Activated CD8-positive, alpha-beta memory T cell treated with anti-CD3 and anti-CD28 coated beads for 48 hours (primary cell): ENCODE measurements around the gene RNF157.

Experiments used
- DNase-seq, 3 experiments: peaks; one replicate each; pipeline ENCODE4 v3.0.0-alpha.2; 2020; ENCODE audit warnings: low read depth in 2 of 3, low spot score in 2 of 3

The RNF157 gene

DNA sequence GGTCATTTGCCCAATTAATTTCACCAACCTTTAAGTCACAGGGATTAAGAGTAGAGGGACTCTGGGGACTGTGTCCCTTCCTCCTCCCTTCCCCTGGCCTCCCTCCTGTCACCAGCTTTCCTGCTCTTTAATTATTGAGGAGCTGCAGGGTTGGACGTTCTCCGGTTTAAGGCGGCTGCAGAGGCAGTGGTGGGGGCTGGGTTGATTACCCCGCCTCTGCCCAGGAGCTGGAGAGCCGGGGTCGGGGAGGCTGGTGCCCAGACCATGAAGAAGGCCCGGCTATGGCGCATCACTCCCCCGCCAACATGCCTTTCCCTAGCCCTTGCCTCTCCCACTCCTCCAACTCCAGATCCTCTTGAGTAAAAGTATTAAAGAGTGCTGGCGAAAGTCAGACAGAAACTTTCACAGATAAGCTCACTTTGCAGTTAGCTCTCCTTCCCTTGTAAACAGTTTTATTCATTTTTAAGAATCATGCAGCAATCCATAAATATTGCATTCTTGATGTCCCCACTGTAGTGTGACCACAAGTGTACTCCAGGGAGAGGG is 98.2 kb downstream of the RNF157 start:
- DNase-seq: no peak

GRCh38 chr17:76141212-76142038 is 98.9 kb downstream of the RNF157 start, which contains the start of gene FOXJ1:
Gene FOXJ1, minus strand, starts transcription at chr17:76141245. Its CDS starts 850 bp downstream, at chr17:76140395.
- DNase-seq: peak; percentile 80 to 83 (median 83)

GRCh38 chr17:76140661-76141211 is 99.6 kb downstream of the RNF157 start:
- DNase-seq: no peak

DNA sequence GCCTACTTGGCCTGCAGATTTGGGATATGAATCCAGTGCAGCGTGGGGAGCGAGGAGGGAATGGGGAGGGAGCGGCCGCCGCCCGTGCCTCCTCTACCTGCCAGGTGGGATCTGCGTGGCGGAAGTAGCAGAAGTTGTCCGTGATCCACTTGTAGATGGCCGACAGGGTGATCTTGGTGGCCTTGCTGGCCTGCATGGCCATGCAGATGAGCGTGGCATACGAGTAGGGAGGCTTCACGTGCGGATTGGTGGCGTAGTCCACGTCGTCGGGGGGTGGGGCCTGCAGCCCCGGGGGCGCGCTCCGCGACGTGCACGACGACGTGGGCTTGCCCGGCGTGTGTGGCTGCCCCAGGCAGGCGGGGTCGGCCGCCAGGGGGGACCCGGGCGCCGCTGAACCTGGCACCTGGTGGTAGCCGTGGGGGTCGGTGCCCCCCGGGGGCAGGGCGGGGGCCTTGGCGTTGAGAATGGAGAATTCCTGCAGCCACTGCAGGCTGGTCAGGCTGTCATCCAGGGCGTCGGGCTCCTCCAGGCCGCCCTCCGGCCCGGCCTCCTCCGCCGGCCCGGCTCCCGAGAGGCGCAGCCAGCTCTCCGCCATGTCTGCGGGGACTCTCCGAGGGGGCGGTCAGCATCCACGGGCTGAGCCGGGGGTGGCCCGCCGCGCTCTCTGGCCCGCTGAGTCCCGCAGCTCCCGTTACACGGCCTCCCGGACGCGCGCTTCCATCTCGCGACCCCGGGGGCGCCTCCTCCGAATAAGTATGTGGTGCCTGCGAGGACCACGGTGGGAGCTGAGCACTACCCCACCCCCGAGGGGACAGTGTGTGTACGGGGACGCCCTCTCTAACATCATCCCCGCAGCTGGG is 100.3 kb downstream of the RNF157 start:
- DNase-seq: no peak

DNA sequence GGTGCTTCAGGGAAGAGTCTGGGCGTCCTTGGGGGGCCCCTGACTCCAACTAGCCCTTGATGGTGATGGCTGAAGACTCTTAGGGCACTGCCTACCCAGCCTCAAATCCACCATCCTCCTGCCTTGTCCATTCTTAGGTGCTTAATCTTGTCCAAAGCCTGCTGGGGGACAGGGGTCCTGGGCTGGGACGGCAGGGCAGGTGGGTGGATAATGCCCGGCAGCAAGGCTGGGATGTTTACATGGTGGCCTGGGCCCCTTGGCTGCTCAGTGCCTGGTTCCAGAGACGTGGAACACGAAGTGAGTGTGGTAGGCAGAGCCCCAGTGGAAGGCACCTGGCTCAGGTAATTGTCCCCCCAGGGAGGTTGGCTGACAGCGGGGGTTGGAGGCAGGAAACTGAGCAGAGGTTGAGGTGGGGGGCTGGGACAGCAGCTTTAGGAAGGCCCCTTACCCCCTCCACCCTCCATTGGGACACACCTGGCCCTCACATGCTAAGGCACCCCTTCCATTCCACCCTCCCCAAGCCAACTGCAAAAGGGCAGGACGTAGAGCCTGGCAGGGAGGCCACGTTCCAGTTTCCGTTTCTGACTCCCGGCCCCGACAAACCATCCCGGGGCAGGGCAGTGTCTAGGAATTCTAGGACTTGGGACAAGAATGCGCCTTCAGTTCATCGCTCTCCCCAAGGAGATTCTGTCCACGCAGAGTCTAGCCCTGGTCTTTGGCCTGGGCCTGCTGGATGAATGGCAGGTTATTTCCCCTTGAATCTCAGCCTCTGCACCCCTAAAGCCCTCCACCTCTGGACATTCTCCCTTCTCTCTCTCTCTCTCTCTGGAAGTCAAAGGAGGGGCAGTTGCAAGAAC is 101.2 kb downstream of the RNF157 start:
- DNase-seq: no peak

DNA sequence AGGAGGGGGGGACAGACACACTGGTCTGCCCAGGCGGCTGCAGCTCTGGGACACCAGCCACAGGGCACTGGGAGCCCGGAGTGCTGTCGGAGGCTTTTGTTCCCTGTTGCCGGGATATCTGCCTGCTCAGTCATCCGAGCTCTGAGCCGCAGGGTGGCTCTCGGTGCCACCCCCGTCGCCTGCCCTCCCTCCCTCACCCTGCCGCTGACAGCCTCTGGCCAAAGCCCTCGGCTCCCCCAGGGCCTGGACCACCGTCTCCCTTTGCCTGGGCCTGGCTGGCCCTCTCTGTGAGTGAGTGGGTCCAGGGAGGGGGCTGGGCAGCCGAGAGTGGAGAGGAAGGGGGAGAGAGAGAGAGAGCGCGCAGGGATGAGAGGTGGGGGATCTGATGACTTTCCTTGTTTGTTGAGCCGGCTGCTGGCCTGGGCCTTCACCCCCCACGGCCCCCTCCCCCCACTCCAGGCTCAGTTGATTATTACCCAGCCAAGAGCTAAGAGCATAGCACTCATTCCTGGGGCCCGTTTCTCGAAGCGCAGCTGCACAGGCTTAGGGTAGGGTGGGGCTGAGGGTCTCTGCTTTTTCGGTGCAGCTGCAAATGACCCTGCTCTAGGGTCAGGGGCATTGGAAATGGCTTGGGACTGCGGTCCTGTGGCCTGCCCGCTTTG is 101.9 kb downstream of the RNF157 start:
- no peak for DNase-seq

- no peak for DNase-seq
Measured at GRCh38 chr17:76137351-76138233, 102.7 kb downstream of the RNF157 start.

GRCh38 chr17:76137001-76137350 is 103.3 kb downstream of the RNF157 start:
- DNase-seq: no peak

DNA sequence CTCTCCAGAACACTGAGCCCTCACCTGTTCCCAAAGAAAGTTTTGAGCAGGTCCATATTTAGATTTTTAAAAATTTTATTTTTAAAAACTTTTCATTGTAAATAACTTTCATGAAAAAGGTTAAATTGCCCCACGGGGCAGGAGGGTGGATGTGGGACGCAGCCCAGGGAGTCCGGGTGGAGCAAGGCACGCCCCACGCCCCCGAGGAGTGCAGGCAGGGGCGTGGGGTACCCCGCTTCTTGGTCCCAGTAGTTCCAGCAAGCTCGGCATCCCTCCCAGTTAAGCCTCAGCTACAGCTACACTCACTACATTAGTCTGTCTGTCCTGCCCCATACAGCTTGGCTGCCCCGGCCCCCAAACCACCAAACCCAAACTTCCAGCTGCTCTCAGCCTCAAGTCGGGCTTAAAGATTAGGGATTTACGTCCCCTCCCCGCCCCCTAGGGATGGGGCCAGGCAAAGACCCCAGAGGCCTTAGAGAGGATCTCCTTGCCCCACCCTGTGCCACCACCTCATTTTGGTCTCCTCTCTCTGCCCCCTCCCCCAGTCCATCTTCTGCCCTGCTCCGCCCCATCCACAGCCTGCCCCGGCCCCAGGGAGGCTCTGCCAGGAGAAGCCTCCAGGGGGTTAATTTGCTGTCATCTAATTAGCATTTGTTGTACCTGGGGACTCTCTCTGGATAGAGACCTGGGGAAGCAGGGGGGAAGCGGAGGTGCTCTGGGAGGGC is 103.9 kb downstream of the RNF157 start:
- no peak for DNase-seq

DNA sequence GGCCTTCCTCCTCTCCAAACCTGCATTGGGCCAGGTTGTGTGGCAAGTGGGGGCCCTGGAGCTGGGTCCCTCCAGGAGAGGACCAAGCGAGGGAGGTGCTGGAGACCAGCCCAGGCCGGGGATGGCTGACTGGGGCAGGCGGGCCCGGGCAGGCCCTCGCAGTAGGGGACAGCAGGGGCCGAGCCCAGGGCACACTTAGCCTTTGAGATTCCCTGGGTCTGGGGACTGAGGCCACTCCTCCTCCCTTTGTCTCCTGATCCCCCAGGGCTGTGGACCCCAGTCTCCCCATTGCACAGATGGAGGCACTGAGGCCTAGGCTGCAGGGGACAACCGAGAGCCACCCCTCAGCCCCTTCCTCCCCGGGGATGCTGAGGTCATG is 104.5 kb downstream of the RNF157 start:
- no peak for DNase-seq

GRCh38 chr17:76134911-76135809 is 105.1 kb downstream of the RNF157 start:
- no peak for DNase-seq

DNA sequence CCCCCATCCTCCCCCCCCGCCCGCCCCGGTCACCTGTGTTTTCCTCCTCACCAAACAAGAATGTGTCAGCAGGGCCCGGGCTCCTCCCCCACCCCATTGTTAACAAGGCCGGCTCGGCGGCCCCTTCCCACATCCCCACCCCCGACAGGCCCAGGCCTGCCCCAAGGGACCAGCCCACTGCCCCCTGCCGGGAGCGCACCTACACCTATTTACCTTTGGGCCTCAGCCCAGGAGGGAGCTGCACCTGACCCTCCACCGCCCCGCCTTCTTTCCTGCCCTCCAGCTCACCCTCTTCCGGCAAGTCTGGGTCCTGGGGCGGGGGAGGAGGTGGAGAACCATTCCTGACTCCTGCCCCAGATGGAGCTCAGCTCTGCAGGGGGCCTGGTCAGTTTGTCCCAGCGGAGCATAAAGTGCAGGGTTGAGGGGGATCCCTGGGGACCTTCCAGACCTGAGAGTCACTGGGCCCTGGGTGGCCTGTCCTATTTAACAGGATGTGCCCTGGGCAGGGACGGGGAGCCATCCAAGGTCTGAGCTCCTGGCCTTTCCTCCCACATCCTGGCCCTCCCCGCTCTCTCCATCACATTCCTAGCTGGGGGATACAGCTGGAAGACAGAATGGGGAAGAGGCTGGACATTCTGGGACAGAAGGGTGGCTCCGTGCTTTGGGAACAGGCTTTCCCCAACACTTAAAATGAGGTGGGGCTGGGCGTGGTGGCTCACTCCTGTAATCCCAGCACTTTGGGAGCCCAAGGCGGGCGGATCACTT is 107.5 kb downstream of the RNF157 start:
- DNase-seq: no peak

GRCh38 chr17:76131692-76132573 is 108.4 kb downstream of the RNF157 start:
- DNase-seq: no peak

DNA sequence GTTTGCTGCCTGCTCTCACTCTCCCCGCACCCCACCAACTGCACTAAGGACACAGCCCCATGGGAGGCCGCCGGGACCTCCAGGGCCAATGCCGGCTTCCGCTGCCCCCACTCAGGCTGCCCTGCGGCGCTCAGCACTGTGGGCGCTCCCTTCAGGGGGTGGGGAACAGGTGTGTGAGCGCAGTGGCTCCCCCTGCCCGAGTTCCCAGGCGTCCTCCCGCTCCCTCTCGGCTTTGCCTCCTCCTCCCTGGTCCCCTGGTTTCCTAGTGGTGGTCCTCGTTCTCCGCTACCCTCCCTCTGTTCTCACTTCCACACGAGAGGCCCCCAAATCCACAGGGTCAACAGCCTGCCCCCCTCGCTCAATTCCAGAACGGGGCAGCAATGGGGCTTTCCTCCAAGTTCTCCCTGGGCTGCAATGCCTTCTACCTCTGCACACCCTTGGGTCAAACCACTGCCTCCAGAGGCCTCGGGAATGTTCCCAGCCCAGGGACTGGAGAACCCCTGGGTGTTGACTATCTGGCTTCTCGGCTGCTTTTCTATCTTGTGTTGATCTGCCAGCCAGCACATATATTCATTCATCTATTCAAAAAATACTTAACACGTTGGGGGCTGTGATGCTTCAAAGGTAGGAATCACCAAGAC is 109.1 kb downstream of the RNF157 start:
- DNase-seq: no peak

DNA sequence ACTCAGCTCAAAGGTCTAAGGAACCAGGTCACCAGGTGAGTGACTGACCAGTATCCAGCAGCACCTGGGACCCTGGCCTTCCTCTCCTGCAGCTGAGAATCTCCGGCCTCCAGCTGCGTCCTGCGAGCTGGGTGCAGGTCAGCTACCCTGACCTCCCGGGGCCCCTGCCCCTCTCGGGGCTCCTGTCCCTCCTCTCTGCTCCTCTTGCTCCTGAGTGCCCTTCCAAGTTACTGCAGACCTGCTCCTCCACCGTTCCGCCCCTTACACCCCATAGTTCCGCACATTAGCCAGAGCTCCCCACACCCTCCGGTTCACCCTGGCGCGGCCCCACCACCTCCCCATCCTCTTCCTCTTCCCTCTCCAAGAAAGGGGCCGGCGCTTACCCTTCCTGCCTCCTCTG is 109.8 kb downstream of the RNF157 start:
- no peak for DNase-seq
